ENCODE data around the gene KDM1A. TPM values are rescaled to one million over a fixed set of nuclear protein-coding genes. Genes with fewer than 3 reads are reported as not detected.
A peak's percentile ranks its signal among the peaks of the same experiment; 100 is the strongest.

KDM1A gene
- total and polyA plus RNA-seq, 2 donors (not counting 1 experiment from before 2014, with no cell fraction given) = 30.2 to 47.4 TPM

- Histone ChIP-seq H3K9me3 (ENCODE audit: control extremely low read depth in 1 of 3, control insufficient read depth in 2 of 3, insufficient read depth in 1 of 3, low read length in 2 of 3) (peaks cover 0 to 6% (median 0%) of the 10 kb centered on the region in 3 donors), H4K20me1 (ENCODE audit: control insufficient read depth, insufficient read depth, low read length, poor library complexity, severe bottlenecking) (no peaks in the 10 kb centered on the region), H3K9ac (ENCODE audit: low read length) (no peak overlapping the region), H3K27ac (ENCODE audit: low read length in 2 of 2) (peak overlapping the region in 1 of 2 donors; percentile 47), H2AFZ (ENCODE audit: insufficient read depth, low read depth, low read length, poor library complexity, severe bottlenecking) (no peak overlapping the region), H3K4me1 (ENCODE audit: control insufficient read depth in 2 of 2, insufficient read depth in 2 of 2, low read length in 2 of 2) (peaks cover 21 to 23% of the 10 kb centered on the region in 2 donors), H3K4me2 (replicated peaks; ENCODE audit: low read depth, low read length, poor library complexity, severe bottlenecking) (peak overlapping the region; percentile 1), H3K4me3 (ENCODE audit: control extremely low read depth in 1 of 5, extremely low read depth in 1 of 5, insufficient read depth in 1 of 5, low read depth in 2 of 5, low read length in 4 of 5) (no peak overlapping the region), H3K36me3 (replicated peaks in 1 of 2; ENCODE audit: control extremely low read depth in 1 of 2, control insufficient read depth in 1 of 2, extremely low read depth in 1 of 2, insufficient read depth in 2 of 2, low read length in 1 of 2) (no peaks in the 10 kb centered on the region), H3K27me3 (replicated peaks in 1 of 4; ENCODE audit: control extremely low read depth in 1 of 4, control insufficient read depth in 3 of 4, insufficient read depth in 4 of 4, low read length in 3 of 4) (no peaks in the 10 kb centered on the region), H3K79me2 (ENCODE audit: control insufficient read depth, insufficient read depth, low read length) (peaks cover 36% of the 10 kb centered on the region)
- no peak for TF ChIP-seq EZH2 (IDR thresholded peaks at IDR 0.05; ENCODE audit: borderline replicate concordance, insufficient read depth, low read depth, low read length, poor library complexity, severe bottlenecking)
- TF ChIP-seq, protein P1, sequence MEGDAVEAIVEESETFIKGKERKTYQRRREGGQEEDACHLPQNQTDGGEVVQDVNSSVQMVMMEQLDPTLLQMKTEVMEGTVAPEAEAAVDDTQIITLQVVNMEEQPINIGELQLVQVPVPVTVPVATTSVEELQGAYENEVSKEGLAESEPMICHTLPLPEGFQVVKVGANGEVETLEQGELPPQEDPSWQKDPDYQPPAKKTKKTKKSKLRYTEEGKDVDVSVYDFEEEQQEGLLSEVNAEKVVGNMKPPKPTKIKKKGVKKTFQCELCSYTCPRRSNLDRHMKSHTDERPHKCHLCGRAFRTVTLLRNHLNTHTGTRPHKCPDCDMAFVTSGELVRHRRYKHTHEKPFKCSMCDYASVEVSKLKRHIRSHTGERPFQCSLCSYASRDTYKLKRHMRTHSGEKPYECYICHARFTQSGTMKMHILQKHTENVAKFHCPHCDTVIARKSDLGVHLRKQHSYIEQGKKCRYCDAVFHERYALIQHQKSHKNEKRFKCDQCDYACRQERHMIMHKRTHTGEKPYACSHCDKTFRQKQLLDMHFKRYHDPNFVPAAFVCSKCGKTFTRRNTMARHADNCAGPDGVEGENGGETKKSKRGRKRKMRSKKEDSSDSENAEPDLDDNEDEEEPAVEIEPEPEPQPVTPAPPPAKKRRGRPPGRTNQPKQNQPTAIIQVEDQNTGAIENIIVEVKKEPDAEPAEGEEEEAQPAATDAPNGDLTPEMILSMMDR (IDR thresholded peaks at IDR 0.05) = no peak
- no peak overlapping the region for H3K4me3 Mint-ChIP-seq
- H3K4me1 Mint-ChIP-seq = peaks cover 52% of the 10 kb centered on the region
- ATAC-seq (ENCODE audit: low read depth) (no peak), DNase-seq (no peak)
- intact Hi-C loops (cut with micrococcal nuclease) = loop anchor here (2.0 kb wide), 1 partner anchor 14 kb away; no protein-coding TSS in a partner anchor
- ChIA-PET POLR2A (no interaction called here), CTCF (interaction anchor here (0.6 to 10.7 kb wide), 5 partner anchors 15 to 71 kb away, joined by 3 to 103 read pairs (median 4); no protein-coding TSS in a partner anchor)
- no CpG with 5 or more reads among the region's 6 CpGs for WGBS (ENCODE audit: insufficient coverage)
- no peak overlapping the region for H3K27ac Mint-ChIP-seq
- no peaks in the 10 kb centered on the region for H3K27me3 Mint-ChIP-seq
- H3K9me3 Mint-ChIP-seq (ENCODE audit: insufficient read depth) = no peaks in the 10 kb centered on the region
These were observed 95.3 kb downstream of the KDM1A start for GRCh38 chr1:23114424-23115079.

GRCh38 chr1:23116216-23116836 lies 97.1 kb downstream of the KDM1A start:
- ATAC-seq (ENCODE audit: low read depth) = no peak
- no peak overlapping the region for H3K27ac ChIP-seq (ENCODE audit: low read length in 2 of 2)
- no peak overlapping the region for H3K4me3 Mint-ChIP-seq

More at GRCh38 chr1:23116216-23116836, 97.1 kb downstream of the KDM1A start:
- Histone ChIP-seq H3K4me2 (replicated peaks; ENCODE audit: low read depth, low read length, poor library complexity, severe bottlenecking) (no peak overlapping the region), H3K9me3 (ENCODE audit: control extremely low read depth in 1 of 3, control insufficient read depth in 2 of 3, insufficient read depth in 1 of 3, low read length in 2 of 3) (peaks cover 0 to 6% (median 0%) of the 10 kb centered on the region in 3 donors), H2AFZ (ENCODE audit: insufficient read depth, low read depth, low read length, poor library complexity, severe bottlenecking) (no peak overlapping the region), H3K4me3 (ENCODE audit: control extremely low read depth in 1 of 5, extremely low read depth in 1 of 5, insufficient read depth in 1 of 5, low read depth in 2 of 5, low read length in 4 of 5) (no peak overlapping the region), H3K4me1 (ENCODE audit: control insufficient read depth in 2 of 2, insufficient read depth in 2 of 2, low read length in 2 of 2) (peaks cover 24 to 25% of the 10 kb centered on the region in 2 donors), H3K79me2 (ENCODE audit: control insufficient read depth, insufficient read depth, low read length) (peaks cover 38% of the 10 kb centered on the region), H3K27me3 (replicated peaks in 1 of 4; ENCODE audit: control extremely low read depth in 1 of 4, control insufficient read depth in 3 of 4, insufficient read depth in 4 of 4, low read length in 3 of 4) (no peaks in the 10 kb centered on the region), H3K9ac (ENCODE audit: low read length) (no peak overlapping the region), H3K36me3 (replicated peaks in 1 of 2; ENCODE audit: control extremely low read depth in 1 of 2, control insufficient read depth in 1 of 2, extremely low read depth in 1 of 2, insufficient read depth in 2 of 2, low read length in 1 of 2) (no peaks in the 10 kb centered on the region), H4K20me1 (ENCODE audit: control insufficient read depth, insufficient read depth, low read length, poor library complexity, severe bottlenecking) (no peaks in the 10 kb centered on the region)
- Mint-ChIP-seq H3K4me1 (peaks cover 56% of the 10 kb centered on the region), H3K27ac (no peak overlapping the region), H3K27me3 (no peaks in the 10 kb centered on the region), H3K9me3 (ENCODE audit: insufficient read depth) (no peaks in the 10 kb centered on the region)
- CTCF ChIA-PET = interaction anchor here (1.1 to 8.0 kb wide), 3 partner anchors 17 to 68 kb away, joined by 3 to 45 read pairs (median 10); no protein-coding TSS in a partner anchor
- WGBS (ENCODE audit: insufficient coverage) = 100% methylated on average over 2 of the region's 6 CpGs
- POLR2A ChIA-PET = no interaction called here
- no peak for TF ChIP-seq EZH2 (IDR thresholded peaks at IDR 0.05; ENCODE audit: borderline replicate concordance, insufficient read depth, low read depth, low read length, poor library complexity, severe bottlenecking)
- TF ChIP-seq, protein P1 (IDR thresholded peaks at IDR 0.05) = no peak
- DNase-seq = no peak
- intact Hi-C loops (cut with micrococcal nuclease) = no loop called here
